ENCODE results near the gene VEGFC. TPM values are rescaled to one million over a fixed set of nuclear protein-coding genes. Genes with fewer than 3 reads are reported as not detected.

VEGFC gene
- total RNA-seq, 1 experiment from 2014 or later = 15.7 TPM

DNA sequence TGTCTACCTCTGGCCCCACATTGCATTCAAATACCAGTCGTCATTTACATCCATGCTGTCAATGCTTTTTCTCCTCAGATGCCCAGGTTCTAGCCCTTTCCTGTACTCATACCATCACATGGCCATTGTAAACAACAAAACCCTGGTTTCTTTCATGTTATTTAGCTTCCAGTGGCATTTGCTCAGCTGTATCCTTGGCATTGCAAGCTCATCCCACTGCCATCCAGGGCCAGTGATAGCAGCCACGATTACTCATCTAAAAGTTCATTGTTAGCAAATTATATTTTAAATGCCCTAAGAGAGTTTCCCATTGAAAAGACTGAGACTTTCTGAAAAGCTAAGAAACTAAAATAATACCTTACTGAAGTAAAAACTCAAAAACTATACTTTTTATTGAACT is 34.0 kb downstream of the VEGFC start:
- TF ChIP-seq CTCF (IDR thresholded peaks at IDR 0.05) (no peak), TCF7L2 (IDR thresholded peaks at IDR 0.05; ENCODE audit: low read depth, low read length) (no peak), SIN3A (IDR thresholded peaks at IDR 0.05; ENCODE audit: borderline replicate concordance, insufficient read depth, low read depth, low read length) (no peak), POLR2AphosphoS5 (IDR thresholded peaks at IDR 0.05; ENCODE audit: low read depth, low read length) (no peak), REST (IDR thresholded peaks at IDR 0.05; ENCODE audit: insufficient read depth in 1 of 2, low read depth in 2 of 2, low read length in 1 of 2) (no peak)
- ATAC-seq = no peak
- ChIA-PET POLR2A (no interaction called here), CTCF (no interaction called here)
- H3K4me3 ChIP-seq (ENCODE audit: low read depth in 2 of 2, low read length in 2 of 2) = no peak overlapping the region
- in situ Hi-C loops (cut with HindIII; ENCODE audit: low pct_unique_long_range_greater_than_20kb, low sequenced_read_pairs) = no loop called here
- peaks cover 10% of the 10 kb centered on the region for H3K4me1 ChIP-seq (ENCODE audit: control insufficient read depth, insufficient read depth, low read length)
- H3K27ac ChIP-seq (ENCODE audit: low read length) = no peak overlapping the region
- BruUV-seq (replicated peaks) = no TSS peak
- no peaks in the 10 kb centered on the region for H3K27me3 ChIP-seq (ENCODE audit: control insufficient read depth, insufficient read depth, low read length)
- no peak for DNase-seq (ENCODE audit: low read depth, low spot score)
- H3K36me3 ChIP-seq (ENCODE audit: control insufficient read depth, insufficient read depth, low read length) = no peaks in the 10 kb centered on the region
- H3K9me3 ChIP-seq (ENCODE audit: control insufficient read depth, insufficient read depth, low read depth, low read length) = no peaks in the 10 kb centered on the region
- intact Hi-C loops (cut with micrococcal nuclease; ENCODE audit: unreplicated experiment) = no loop called here

DNA sequence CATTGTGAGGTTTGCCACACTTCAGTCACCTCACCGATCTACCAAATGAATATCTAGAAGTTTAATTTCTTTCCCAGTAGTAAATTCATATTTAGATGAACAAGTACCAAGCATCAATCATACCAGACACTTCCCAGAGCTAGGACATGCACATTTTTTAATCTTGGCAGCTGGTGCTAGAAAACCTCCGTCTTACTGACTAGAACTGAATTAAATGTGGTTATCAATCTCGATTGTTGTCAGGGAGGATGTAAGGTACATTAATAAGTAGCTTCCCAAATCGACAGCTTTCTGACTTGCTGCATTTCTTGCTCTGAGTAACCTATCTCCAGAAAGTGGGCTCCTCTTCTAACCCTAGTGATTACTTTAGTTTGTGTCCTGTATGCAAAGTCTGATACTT is 34.4 kb downstream of the VEGFC start:
- Histone ChIP-seq H3K27ac (ENCODE audit: low read length) (no peak overlapping the region), H3K4me3 (ENCODE audit: low read depth in 2 of 2, low read length in 2 of 2) (no peak overlapping the region), H3K36me3 (ENCODE audit: control insufficient read depth, insufficient read depth, low read length) (no peaks in the 10 kb centered on the region), H3K9me3 (ENCODE audit: control insufficient read depth, insufficient read depth, low read depth, low read length) (no peaks in the 10 kb centered on the region), H3K4me1 (ENCODE audit: control insufficient read depth, insufficient read depth, low read length) (peaks cover 10% of the 10 kb centered on the region), H3K27me3 (ENCODE audit: control insufficient read depth, insufficient read depth, low read length) (no peaks in the 10 kb centered on the region)
- ATAC-seq = no peak
- POLR2A ChIA-PET = no interaction called here
- in situ Hi-C loops (cut with HindIII; ENCODE audit: low pct_unique_long_range_greater_than_20kb, low sequenced_read_pairs) (no loop called here), intact Hi-C loops (cut with micrococcal nuclease; ENCODE audit: unreplicated experiment) (no loop called here)
- CTCF ChIA-PET = no interaction called here
- TF ChIP-seq TCF7L2 (IDR thresholded peaks at IDR 0.05; ENCODE audit: low read depth, low read length) (no peak), POLR2AphosphoS5 (IDR thresholded peaks at IDR 0.05; ENCODE audit: low read depth, low read length) (no peak), REST (IDR thresholded peaks at IDR 0.05; ENCODE audit: insufficient read depth in 1 of 2, low read depth in 2 of 2, low read length in 1 of 2) (no peak), SIN3A (IDR thresholded peaks at IDR 0.05; ENCODE audit: borderline replicate concordance, insufficient read depth, low read depth, low read length) (no peak), CTCF (IDR thresholded peaks at IDR 0.05) (no peak)
- no peak for DNase-seq (ENCODE audit: low read depth, low spot score)
- BruUV-seq (replicated peaks) = no TSS peak
